ENCODE results near the gene C1QTNF1.

GRCh38 chr17:78991906-78992532 lies 31.9 kb upstream of the C1QTNF1 start:
- TF ChIP-seq SUZ12 (IDR thresholded peaks at IDR 0.05; ENCODE audit: extremely low read depth, insufficient read depth, insufficient read length) (no peak), YY1 (IDR thresholded peaks at IDR 0.05; ENCODE audit: insufficient read depth, insufficient read length) (no peak)

All from NT2/D1 (cell line).